Vagina (tissue), 2 donors: ENCODE results near the gene TNNT2. TPM values are rescaled to one million over a fixed set of nuclear protein-coding genes. Genes with fewer than 3 reads are reported as not detected.

Experiments used
- DNase-seq, 2 donors: peaks; one replicate each; pipeline ENCODE4 v3.0.0-alpha.2; 2017; ENCODE audit errors: extremely low spot score in 2 of 2
- H3K27ac ChIP-seq: fragments of 200-600 bp; sonication (generic); one replicate; pipeline ENCODE4 v1.5.1; 2019
- H3K27me3 ChIP-seq: fragments of 200-600 bp; sonication (generic); one replicate; pipeline ENCODE4 v1.5.1; 2019
- H3K36me3 ChIP-seq, 2 donors: fragments of 200-600 bp; sonication (generic); one replicate each; pipeline ENCODE4 v1.5.1; 2017 to 2019
- H3K4me1 ChIP-seq: fragments of 200-600 bp; sonication (generic); one replicate; pipeline ENCODE4 v1.5.1; 2019
- H3K4me3 ChIP-seq, 2 donors: fragments of 200-600 bp; sonication (generic); 1 replicate in 1 of 2; 2 replicates in 1 of 2; pipeline ENCODE4 v1.5.1; 2016 to 2019
- H3K9me3 ChIP-seq: fragments of 200-600 bp; sonication (generic); one replicate; pipeline ENCODE4 v1.5.1; 2019
- POLR2A ChIP-seq, 2 donors: fragments of 450-650 bp; IDR thresholded peaks; one replicate each; pipeline ENCODE4 v1.6.1; 2017; ENCODE audit warnings: antibody characterized with exemption in 2 of 2, mild to moderate bottlenecking in 2 of 2, moderate library complexity in 2 of 2
- POLR2AphosphoS5 ChIP-seq, 2 donors: sonication (generic); formaldehyde crosslinking; IDR thresholded peaks; one replicate each; pipeline ENCODE4 v1.9.0; 2017; ENCODE audit warnings: antibody characterized with exemption in 2 of 2, mild to moderate bottlenecking in 2 of 2, low read depth in 1 of 2; ENCODE audit not compliant: insufficient read depth in 1 of 2
- intact Hi-C: fragments of 100-400 bp; cut with DNase I; formaldehyde crosslinking; loops from one replicate; pipeline ENCODE4 v1.15.1; 2023
- total RNA-seq: library from RNA; depleted of rRNA; stranded (reverse); fragments of >200 nt; gene quantifications from one replicate; pipeline ENCODE4 v1.2.3, GENCODE V29; 2016
- TF ChIP-seq, protein P1 (sequence below), 3 experiments: fragments of 450-650 bp in 2 of 3; fragments of 200-600 bp in 1 of 3; sonication (generic) in 1 of 3; IDR thresholded peaks; one replicate each; pipeline ENCODE4 v1.5.1; 2017 to 2019; ENCODE audit warnings: antibody characterized with exemption in 3 of 3, mild to moderate bottlenecking in 2 of 3, moderate library complexity in 2 of 3

TNNT2 gene
- total RNA-seq, 1 donor from 2014 or later: 9.8 TPM

DNA sequence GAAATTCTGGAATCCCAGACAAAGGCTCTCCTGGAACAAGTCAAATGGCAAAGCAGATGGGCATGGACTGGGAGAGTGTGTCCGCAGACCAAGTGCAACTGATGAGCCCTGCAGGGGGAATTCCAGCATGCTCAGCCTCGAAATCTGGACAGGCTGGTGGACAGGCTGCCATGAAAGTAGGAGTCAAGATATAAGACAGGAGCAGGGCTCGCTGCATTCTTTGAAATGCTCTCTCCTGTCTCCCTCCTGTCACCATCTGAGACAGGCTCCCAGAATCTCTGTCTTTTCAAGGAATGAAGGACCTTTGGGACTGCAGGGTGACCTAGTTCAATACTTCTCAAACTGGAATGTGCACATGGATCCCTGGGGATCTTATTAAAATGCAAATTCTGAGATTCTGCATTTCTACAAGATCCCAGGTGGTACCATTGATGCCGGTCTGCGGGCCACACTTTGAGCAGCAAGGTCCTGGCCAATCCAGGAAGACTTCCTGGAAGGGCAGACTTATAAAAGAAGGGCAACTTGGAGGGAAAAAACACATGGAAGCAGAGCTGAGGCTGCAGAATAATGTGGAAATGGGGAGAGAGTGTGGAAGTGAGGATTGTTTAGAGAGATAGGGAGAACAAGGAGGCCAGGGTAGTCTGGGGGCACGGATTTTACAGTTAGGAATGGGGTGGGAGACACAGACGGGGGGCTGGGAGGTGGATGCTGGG is 29.8 kb downstream of the TNNT2 start:
- peaks cover 7% of the 10 kb centered on the region for H3K4me1 ChIP-seq
- TF ChIP-seq POLR2AphosphoS5 (IDR thresholded peaks at IDR 0.05; ENCODE audit: insufficient read depth in 1 of 2, low read depth in 1 of 2): no peak
- no peak for TF ChIP-seq POLR2A (IDR thresholded peaks at IDR 0.05)
- TF ChIP-seq, protein P1, sequence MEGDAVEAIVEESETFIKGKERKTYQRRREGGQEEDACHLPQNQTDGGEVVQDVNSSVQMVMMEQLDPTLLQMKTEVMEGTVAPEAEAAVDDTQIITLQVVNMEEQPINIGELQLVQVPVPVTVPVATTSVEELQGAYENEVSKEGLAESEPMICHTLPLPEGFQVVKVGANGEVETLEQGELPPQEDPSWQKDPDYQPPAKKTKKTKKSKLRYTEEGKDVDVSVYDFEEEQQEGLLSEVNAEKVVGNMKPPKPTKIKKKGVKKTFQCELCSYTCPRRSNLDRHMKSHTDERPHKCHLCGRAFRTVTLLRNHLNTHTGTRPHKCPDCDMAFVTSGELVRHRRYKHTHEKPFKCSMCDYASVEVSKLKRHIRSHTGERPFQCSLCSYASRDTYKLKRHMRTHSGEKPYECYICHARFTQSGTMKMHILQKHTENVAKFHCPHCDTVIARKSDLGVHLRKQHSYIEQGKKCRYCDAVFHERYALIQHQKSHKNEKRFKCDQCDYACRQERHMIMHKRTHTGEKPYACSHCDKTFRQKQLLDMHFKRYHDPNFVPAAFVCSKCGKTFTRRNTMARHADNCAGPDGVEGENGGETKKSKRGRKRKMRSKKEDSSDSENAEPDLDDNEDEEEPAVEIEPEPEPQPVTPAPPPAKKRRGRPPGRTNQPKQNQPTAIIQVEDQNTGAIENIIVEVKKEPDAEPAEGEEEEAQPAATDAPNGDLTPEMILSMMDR (IDR thresholded peaks at IDR 0.05): no peak
- intact Hi-C loops: no loop called here
- DNase-seq: no peak
- H3K9me3 ChIP-seq: no peaks in the 10 kb centered on the region
- no peak overlapping the region for H3K4me3 ChIP-seq
- H3K27ac ChIP-seq: peak overlapping the region; percentile 0
- no peaks in the 10 kb centered on the region for H3K36me3 ChIP-seq
- no peaks in the 10 kb centered on the region for H3K27me3 ChIP-seq

DNA sequence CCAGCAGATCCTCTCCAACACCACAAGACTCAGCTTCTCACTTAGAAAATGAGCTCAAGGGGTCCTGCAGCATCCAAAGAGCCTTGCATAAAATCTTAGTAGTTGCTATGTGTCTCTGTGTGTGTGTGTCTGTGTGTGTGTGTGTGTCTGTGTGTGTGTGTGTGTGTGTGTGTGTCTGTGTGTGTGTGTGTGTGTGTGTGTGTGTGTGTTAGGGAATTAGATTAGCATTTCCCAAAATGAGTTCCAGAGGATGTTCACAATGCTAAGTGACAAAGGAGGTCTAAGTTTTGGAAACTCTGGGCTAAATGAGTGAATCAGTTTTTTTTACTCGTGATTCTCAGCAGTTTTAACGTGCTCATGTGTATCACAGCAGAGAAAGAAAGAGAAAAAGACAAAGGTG is 30.5 kb downstream of the TNNT2 start:
- intact Hi-C loops: no loop called here
- H3K27me3 ChIP-seq: no peaks in the 10 kb centered on the region
- H3K9me3 ChIP-seq: no peaks in the 10 kb centered on the region
- TF ChIP-seq POLR2AphosphoS5 (IDR thresholded peaks at IDR 0.05; ENCODE audit: insufficient read depth in 1 of 2, low read depth in 1 of 2) (no peak), POLR2A (IDR thresholded peaks at IDR 0.05) (no peak)
- TF ChIP-seq, protein P1 (IDR thresholded peaks at IDR 0.05): no peak
- H3K27ac ChIP-seq: peak overlapping the region; percentile 61
- no peaks in the 10 kb centered on the region for H3K36me3 ChIP-seq
- H3K4me1 ChIP-seq: peaks cover 7% of the 10 kb centered on the region
- DNase-seq: no peak
- no peak overlapping the region for H3K4me3 ChIP-seq

DNA sequence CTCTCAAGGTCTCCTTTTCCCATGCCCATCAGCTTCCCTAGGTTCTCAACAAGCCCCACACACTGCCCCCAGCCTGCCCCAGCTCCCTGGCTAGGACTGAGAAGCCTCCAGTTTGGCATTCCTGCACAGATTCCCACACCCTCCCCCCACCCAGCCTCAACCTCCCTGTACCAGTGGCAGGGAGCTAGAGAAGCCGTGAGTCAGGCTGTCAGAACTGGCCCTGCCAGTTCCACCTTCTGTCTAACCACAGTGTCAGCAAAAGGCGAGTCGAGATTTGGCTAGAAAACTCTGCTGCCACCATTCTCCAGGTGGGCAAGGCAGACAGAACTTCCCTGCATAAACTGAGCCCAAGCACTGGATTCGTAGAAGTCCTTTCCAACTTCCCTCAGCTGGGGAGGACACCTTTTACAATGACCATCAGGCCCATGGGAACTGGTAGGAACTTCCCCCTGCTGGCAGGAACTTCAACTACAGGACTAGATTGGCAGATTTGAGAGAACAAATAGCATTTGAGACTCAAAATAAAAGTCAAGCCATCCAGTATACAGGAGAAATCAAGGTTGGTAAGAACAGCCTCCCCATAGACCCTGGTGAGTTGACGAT is 31.0 kb downstream of the TNNT2 start:
- H3K4me3 ChIP-seq: no peak overlapping the region
- no peaks in the 10 kb centered on the region for H3K27me3 ChIP-seq
- intact Hi-C loops: no loop called here
- peak overlapping the region; percentile 61 for H3K27ac ChIP-seq
- H3K4me1 ChIP-seq: peaks cover 7% of the 10 kb centered on the region
- TF ChIP-seq POLR2A (IDR thresholded peaks at IDR 0.05): no peak
- TF ChIP-seq, protein P1 (IDR thresholded peaks at IDR 0.05): peak in 2 of 3 experiments; percentile 26 to 36
- no peak for TF ChIP-seq POLR2AphosphoS5 (IDR thresholded peaks at IDR 0.05; ENCODE audit: insufficient read depth in 1 of 2, low read depth in 1 of 2)
- DNase-seq: no peak
- H3K9me3 ChIP-seq: no peaks in the 10 kb centered on the region
- H3K36me3 ChIP-seq: no peaks in the 10 kb centered on the region

DNA sequence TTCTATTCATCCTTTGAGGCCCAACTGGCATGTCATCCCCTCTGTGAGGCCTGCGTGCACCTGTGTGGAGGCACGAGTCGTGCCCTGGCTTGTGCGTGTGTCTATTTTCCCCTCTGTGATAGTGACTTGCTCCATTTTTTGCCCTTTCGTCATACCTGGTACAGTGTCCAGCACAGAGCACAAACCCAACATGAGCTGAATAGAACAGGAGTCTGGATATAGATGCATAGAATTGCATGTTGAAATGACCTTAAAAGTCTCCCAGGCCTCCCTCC is 32.5 kb downstream of the TNNT2 start:
- DNase-seq: no peak
- Histone ChIP-seq H3K9me3 (no peaks in the 10 kb centered on the region), H3K4me1 (peaks cover 7% of the 10 kb centered on the region), H3K27me3 (no peaks in the 10 kb centered on the region), H3K4me3 (no peak overlapping the region), H3K36me3 (no peaks in the 10 kb centered on the region), H3K27ac (peak overlapping the region; percentile 61)
- intact Hi-C loops: no loop called here
- TF ChIP-seq POLR2AphosphoS5 (IDR thresholded peaks at IDR 0.05; ENCODE audit: insufficient read depth in 1 of 2, low read depth in 1 of 2): no peak
- TF ChIP-seq, protein P1 (IDR thresholded peaks at IDR 0.05): no peak
- TF ChIP-seq POLR2A (IDR thresholded peaks at IDR 0.05): no peak
